Fibroblast of pulmonary artery (primary cell): ENCODE data around the gene ARFGAP3.

Experiments used
- DNase-seq: peaks from one replicate; pipeline ENCODE4 v3.0.0-alpha.2; 2010; ENCODE audit warnings: low read depth
- H3K4me3 ChIP-seq: replicated peaks from 2 replicates; pipeline ENCODE4 v1.5.1; 2011; ENCODE audit warnings: low read depth, mild to moderate bottlenecking, control low read depth, low read length, moderate library complexity
- TF ChIP-seq, protein P1 (sequence below): IDR thresholded peaks from 2 replicates; pipeline ENCODE4 v1.5.1; 2011; ENCODE audit warnings: mild to moderate bottlenecking, control low read depth, low read length, inconsistent platforms; ENCODE audit errors: missing control alignments

Gene ARFGAP3, protein sequence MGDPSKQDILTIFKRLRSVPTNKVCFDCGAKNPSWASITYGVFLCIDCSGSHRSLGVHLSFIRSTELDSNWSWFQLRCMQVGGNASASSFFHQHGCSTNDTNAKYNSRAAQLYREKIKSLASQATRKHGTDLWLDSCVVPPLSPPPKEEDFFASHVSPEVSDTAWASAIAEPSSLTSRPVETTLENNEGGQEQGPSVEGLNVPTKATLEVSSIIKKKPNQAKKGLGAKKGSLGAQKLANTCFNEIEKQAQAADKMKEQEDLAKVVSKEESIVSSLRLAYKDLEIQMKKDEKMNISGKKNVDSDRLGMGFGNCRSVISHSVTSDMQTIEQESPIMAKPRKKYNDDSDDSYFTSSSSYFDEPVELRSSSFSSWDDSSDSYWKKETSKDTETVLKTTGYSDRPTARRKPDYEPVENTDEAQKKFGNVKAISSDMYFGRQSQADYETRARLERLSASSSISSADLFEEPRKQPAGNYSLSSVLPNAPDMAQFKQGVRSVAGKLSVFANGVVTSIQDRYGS

DNA sequence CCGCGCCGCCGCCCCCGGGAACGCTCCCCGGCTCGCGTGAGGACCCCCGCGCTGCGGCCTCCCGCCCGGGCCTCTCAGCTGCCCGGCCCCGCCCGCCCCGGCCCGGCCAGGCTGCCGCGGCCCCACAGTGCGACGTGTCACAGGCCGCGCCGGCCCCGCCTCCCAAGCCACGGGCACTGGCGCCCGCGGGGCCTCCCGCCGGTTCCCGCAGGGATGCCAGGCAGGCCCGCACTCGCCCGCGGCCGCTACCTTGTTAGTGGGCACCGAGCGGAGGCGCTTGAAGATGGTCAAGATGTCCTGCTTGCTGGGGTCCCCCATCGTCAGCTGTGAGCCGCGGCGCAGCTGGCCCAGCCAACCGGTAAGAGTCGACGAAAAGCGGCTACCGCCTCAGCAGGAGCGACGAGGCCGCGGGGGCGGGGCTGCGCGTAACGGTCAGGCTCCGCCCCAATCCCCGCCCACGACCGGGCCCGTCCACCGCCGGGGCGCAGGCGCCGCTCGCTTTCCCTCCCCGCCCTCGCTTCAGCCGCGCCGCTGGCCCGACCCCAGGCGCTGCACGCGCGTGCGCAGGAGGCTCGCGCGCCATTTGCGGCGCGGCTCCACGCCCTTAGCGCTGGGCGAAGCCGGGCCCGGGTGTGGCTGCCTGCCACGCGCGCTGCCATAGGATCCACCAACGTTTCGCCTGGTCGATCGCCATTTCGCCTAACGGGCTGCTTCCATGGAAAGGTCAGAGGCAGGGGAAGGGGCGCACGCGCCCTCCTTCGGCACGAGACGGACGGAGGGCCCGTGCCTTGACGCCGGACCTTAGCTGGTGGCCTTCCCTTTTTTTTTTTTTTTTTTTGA, at the start of gene ARFGAP3:
TSS of gene ARFGAP3 (minus strand) at position 409 of the 840 bp plus-strand sequence. CDS start at position 318, 91 bp downstream.
- peak within 1 kb of the TSS; percentile 94 for H3K4me3 ChIP-seq
- peak; percentile 95 for DNase-seq
- TF ChIP-seq, protein P1, sequence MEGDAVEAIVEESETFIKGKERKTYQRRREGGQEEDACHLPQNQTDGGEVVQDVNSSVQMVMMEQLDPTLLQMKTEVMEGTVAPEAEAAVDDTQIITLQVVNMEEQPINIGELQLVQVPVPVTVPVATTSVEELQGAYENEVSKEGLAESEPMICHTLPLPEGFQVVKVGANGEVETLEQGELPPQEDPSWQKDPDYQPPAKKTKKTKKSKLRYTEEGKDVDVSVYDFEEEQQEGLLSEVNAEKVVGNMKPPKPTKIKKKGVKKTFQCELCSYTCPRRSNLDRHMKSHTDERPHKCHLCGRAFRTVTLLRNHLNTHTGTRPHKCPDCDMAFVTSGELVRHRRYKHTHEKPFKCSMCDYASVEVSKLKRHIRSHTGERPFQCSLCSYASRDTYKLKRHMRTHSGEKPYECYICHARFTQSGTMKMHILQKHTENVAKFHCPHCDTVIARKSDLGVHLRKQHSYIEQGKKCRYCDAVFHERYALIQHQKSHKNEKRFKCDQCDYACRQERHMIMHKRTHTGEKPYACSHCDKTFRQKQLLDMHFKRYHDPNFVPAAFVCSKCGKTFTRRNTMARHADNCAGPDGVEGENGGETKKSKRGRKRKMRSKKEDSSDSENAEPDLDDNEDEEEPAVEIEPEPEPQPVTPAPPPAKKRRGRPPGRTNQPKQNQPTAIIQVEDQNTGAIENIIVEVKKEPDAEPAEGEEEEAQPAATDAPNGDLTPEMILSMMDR: no peak

DNA sequence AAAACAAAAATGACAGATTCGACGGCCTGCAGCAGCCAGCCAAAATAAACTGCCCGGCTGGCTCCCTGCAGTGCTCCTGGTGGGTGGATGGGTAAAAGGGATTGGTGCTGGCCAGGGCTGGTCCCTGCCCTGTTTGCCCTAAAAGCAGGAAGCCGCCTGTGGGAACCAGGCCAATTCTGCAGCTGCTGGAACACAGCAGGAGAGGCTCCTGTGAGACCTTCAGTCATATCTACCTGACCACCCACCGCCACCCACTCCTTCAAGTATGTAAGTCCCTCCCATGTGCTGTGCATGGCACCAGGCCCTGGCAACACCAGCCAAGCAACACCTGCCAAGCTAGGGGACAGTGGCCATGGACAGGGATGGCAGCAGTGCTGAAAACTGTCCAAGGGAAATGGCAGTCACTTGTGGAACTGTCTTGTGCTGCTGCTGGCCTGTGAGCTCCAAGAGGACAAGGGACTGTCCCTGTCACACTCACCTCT, 48.7 kb upstream of the ARFGAP3 start:
- no peak overlapping the region for H3K4me3 ChIP-seq
- TF ChIP-seq, protein P1: no peak
- no peak for DNase-seq

DNA sequence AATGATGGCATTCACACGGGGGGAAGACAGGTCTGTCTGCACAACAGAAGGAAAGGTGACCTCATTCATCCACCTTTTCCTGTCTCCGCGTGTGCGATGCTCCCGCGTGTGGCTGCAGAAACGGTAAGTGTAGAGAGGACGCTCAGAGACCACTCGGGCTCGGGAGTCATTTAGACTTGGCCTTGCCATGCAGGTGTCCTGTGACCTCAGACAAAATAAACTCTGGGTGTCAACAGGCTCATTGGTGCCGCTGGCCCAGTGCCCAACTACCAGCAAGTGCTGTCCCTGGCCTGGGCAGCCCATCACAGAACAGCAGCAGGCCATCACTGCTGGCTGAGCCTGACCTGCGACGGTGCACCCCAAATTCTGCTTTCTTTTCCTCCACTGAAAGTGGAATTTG, 48.1 kb upstream of the ARFGAP3 start:
- no peak overlapping the region for H3K4me3 ChIP-seq
- DNase-seq: no peak
- TF ChIP-seq, protein P1: no peak

DNA sequence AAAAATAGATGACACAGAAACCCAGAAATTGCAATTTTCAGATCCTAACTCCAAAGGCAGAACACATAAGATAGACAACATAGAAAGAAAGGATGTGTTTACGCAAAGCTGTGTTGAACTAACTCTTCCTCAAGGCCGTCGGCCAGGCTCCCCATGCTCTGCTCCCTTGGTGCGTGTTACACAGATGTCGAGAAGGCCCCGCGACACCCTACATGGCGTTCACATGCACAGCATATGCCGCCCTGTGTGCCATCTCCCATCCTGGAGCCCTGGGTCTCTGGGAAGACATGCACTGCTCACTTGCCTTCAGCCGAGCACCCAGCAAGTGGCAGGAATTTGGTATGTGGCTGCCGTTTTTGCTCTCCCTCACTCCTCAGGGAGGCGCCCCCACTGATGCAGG, 47.0 kb upstream of the ARFGAP3 start:
- TF ChIP-seq, protein P1: no peak
- H3K4me3 ChIP-seq: no peak overlapping the region
- DNase-seq: no peak

DNA sequence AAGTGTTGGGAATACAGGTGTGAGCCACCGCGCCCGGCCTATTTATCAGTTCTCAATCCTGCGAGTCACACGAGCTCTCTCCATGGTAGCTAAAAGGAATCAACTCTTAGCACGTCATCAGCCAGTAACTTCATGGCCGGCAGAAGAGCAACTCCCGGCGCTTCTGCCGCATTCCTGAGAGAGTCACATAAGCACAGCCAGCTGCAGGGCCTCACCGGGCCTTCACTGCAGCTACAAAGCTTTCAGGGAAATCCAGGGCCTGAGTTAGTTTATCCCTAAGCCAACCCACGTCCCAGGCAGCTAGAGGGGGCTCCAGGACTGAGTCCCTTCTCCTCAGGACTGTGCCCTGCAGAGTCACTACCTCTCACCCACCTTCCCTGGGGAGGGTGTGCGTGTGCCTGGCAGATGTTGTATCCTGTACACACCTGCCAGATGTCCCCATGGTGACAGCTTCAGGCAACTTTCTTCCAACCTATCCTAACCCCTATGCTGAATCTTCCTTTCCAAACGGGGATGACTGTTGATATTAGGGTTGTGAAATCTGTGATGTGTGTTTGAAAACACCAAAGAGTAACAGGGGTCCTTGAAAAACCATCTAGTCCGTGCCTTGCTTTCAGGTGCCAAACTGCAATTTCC, 45.9 kb upstream of the ARFGAP3 start:
- no peak overlapping the region for H3K4me3 ChIP-seq
- peak; percentile 37 for DNase-seq
- TF ChIP-seq, protein P1: no peak

DNA sequence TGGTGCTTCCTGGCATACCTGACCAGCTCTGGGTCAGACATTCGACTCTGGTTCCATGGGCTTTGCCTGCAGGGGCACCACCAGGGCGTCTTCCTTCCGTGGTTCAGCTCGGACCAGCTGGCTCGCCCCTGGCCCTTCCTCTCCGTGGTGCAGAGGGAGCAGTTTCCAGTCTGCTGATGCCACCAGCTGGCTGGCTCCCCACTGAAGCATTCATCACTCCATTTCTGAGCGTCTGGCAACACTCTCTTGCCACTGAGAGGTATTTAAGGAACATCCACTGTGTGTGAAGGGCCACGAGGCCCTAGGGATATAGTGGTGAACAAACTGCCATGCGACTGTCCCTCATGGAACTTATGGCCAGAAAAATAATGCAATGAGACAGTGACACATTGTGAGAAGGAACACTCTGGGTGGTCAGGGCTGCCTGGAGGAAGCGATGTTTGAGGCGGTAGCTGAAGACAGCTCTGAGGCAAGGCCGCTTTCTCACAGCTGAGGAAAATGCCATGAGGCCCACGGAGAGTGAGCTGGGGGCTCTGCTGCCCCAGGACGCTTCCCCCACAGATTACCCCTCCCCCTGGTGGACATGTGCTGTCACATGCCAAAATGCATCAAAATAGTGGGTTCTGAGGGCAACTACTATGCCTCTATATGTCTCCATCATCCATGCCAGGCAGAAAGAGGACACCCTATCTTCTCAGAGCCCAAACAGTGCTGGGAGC, 44.9 kb upstream of the ARFGAP3 start:
- H3K4me3 ChIP-seq: no peak overlapping the region
- DNase-seq: no peak
- TF ChIP-seq, protein P1: peak; percentile 34
